Nephron progenitor cell (in vitro differentiated cells): ENCODE data around the gene DDR1.

Experiments used
- DNase-seq: peaks from one replicate; pipeline ENCODE4 v3.0.0; 2021
- H3K27ac Mint-ChIP-seq: 2 replicates; pipeline ENCODE4 v1.8.0; 2021; ENCODE audit warnings: mild to moderate bottlenecking, moderate library complexity, mixed read lengths
- H3K27me3 Mint-ChIP-seq: 2 replicates; pipeline ENCODE4 v1.8.0; 2021; ENCODE audit warnings: mild to moderate bottlenecking, low read depth, mixed read lengths; ENCODE audit not compliant: poor library complexity
- H3K36me3 Mint-ChIP-seq: 2 replicates; pipeline ENCODE4 v1.8.0; 2021; ENCODE audit warnings: low read depth, mixed read lengths
- H3K4me1 Mint-ChIP-seq: 2 replicates; pipeline ENCODE4 v1.8.0; 2021; ENCODE audit warnings: mixed read lengths
- H3K4me3 Mint-ChIP-seq: 2 replicates; pipeline ENCODE4 v1.8.0; 2021; ENCODE audit warnings: mild to moderate bottlenecking, moderate library complexity, mixed read lengths
- H3K9me3 Mint-ChIP-seq: 2 replicates; pipeline ENCODE4 v1.8.0; 2021; ENCODE audit warnings: mild to moderate bottlenecking, moderate library complexity, mixed read lengths
- CTCF ChIP-seq: fragments of 200-600 bp; sonication (generic); IDR thresholded peaks from 2 replicates; pipeline ENCODE4 v1.5.0; 2021; ENCODE audit warnings: antibody characterized with exemption

Gene DDR1

GRCh38 chr6:30928677-30929076 is 44.4 kb downstream of the DDR1 start:
- no peak for DNase-seq
- no peak overlapping the region for H3K4me3 Mint-ChIP-seq
- peaks cover 34% of the 10 kb centered on the region for H3K36me3 Mint-ChIP-seq
- no peak for TF ChIP-seq CTCF
- peaks cover 16% of the 10 kb centered on the region for H3K9me3 Mint-ChIP-seq
- peaks cover 5% of the 10 kb centered on the region for H3K4me1 Mint-ChIP-seq
- H3K27me3 Mint-ChIP-seq, result peaks cover 3% of the 10 kb centered on the region
- H3K27ac Mint-ChIP-seq, result no peak overlapping the region

GRCh38 chr6:30930506-30930905 is 46.2 kb downstream of the DDR1 start:
- TF ChIP-seq CTCF, result no peak
- Mint-ChIP-seq H3K4me1 (no peaks in the 10 kb centered on the region), H3K27me3 (peaks cover 3% of the 10 kb centered on the region), H3K36me3 (peaks cover 34% of the 10 kb centered on the region), H3K4me3 (no peak overlapping the region), H3K27ac (no peak overlapping the region), H3K9me3 (peaks cover 16% of the 10 kb centered on the region)
- DNase-seq, result no peak

- no peak overlapping the region for H3K4me3 Mint-ChIP-seq
- H3K9me3 Mint-ChIP-seq, result peaks cover 16% of the 10 kb centered on the region
- H3K4me1 Mint-ChIP-seq, result peaks cover under 1% of the 10 kb centered on the region
- TF ChIP-seq CTCF, result no peak
- H3K36me3 Mint-ChIP-seq, result peaks cover 32% of the 10 kb centered on the region
- no peak overlapping the region for H3K27ac Mint-ChIP-seq
- DNase-seq, result no peak
- peaks cover 3% of the 10 kb centered on the region for H3K27me3 Mint-ChIP-seq
These were observed 47.0 kb downstream of the DDR1 start for GRCh38 chr6:30931272-30931671.

- H3K4me1 Mint-ChIP-seq, result peaks cover 9% of the 10 kb centered on the region
- peaks cover 16% of the 10 kb centered on the region for H3K9me3 Mint-ChIP-seq
- H3K27ac Mint-ChIP-seq, result no peak within 1 kb of the TSS
These were observed 47.8 kb downstream of the DDR1 start, which contains the start of gene SFTA2 for GRCh38 chr6:30931969-30932645. Gene SFTA2, minus strand, starts transcription at chr6:30932170. Its CDS starts 74 bp downstream, at chr6:30932096.

GRCh38 chr6:30932665-30933365 is 48.5 kb downstream of the DDR1 start:
- peaks cover 15% of the 10 kb centered on the region for H3K9me3 Mint-ChIP-seq
- TF ChIP-seq CTCF, result no peak
- H3K4me1 Mint-ChIP-seq, result peaks cover 12% of the 10 kb centered on the region
- H3K4me3 Mint-ChIP-seq, result no peak overlapping the region
- no peak for DNase-seq
- peaks cover 17% of the 10 kb centered on the region for H3K36me3 Mint-ChIP-seq
- peaks cover 3% of the 10 kb centered on the region for H3K27me3 Mint-ChIP-seq
- no peak overlapping the region for H3K27ac Mint-ChIP-seq

More at GRCh38 chr6:30931969-30932645, 47.8 kb downstream of the DDR1 start, which contains the start of gene SFTA2:
- Mint-ChIP-seq H3K27me3 (peaks cover 3% of the 10 kb centered on the region), H3K36me3 (peaks cover 24% of the 10 kb centered on the region), H3K4me3 (no peak within 1 kb of the TSS)
- DNase-seq, result no peak
- TF ChIP-seq CTCF, result no peak
